Spleen (tissue), 7 donors: ENCODE measurements around the gene TENT4B.

Source experiments
- CTCF ChIP-seq, 11 experiments: fragments of 200-600 bp in 7 of 11; fragments of 450-650 bp in 4 of 11; sonication (generic) in 4 of 11; IDR thresholded peaks in 8 of 11; conservative IDR thresholded peaks in 3 of 11; 1 replicate in 7 of 11; 2 replicates in 4 of 11; pipeline versions ENCODE4 v1.4.0 to v1.8.0; 2016 to 2021; ENCODE audit warnings: antibody characterized with exemption in 11 of 11, inconsistent platforms in 4 of 11, mild to moderate bottlenecking in 1 of 11
- POLR2A ChIP-seq, 3 donors: fragments of 450-650 bp; IDR thresholded peaks; one replicate each; pipeline ENCODE4 v1.5.1; 2017; ENCODE audit warnings: antibody characterized with exemption in 3 of 3, mild to moderate bottlenecking in 1 of 3
- POLR2AphosphoS5 ChIP-seq, 3 donors: sonication (generic); formaldehyde crosslinking; IDR thresholded peaks; one replicate each; pipeline ENCODE4 v1.5.1; 2017; ENCODE audit warnings: antibody characterized with exemption in 3 of 3
- donor health status: DM: no; HTN: no; CAD: no; lungs with moderate emphysema.
- donor health status: DM: no; HTN: no; CAD: no.
- donor health status: DM: no; HTN: no; CAD: no.

GRCh38 chr16:50216231-50216630 lies 63.1 kb downstream of the TENT4B start:
- TF ChIP-seq CTCF (IDR thresholded peaks at IDR 0.05 in 8 of 11, conservative IDR thresholded peaks at IDR 0.05 in 3 of 11): no peak
- TF ChIP-seq POLR2AphosphoS5 (IDR thresholded peaks at IDR 0.05): no peak
- TF ChIP-seq POLR2A (IDR thresholded peaks at IDR 0.05): no peak
